Putamen (tissue), 1 donor: ENCODE results near the gene B4GALNT3.
A peak's percentile ranks its signal among the peaks of the same experiment; 100 is the strongest.

ENCODE experiments used
- DNase-seq: peaks from one replicate; pipeline ENCODE4 v3.0.0-alpha.2; 2016; ENCODE audit warnings: low spot score

The B4GALNT3 gene

GRCh38 chr12:559906-560455, 100.2 kb downstream of the B4GALNT3 start:
- no peak for DNase-seq

- DNase-seq, result no peak
Observed at GRCh38 chr12:560691-561390, 101.1 kb downstream of the B4GALNT3 start.

GRCh38 chr12:561391-561705, 101.6 kb downstream of the B4GALNT3 start:
- no peak for DNase-seq

GRCh38 chr12:561908-562593, 102.3 kb downstream of the B4GALNT3 start:
- DNase-seq, result no peak

DNA sequence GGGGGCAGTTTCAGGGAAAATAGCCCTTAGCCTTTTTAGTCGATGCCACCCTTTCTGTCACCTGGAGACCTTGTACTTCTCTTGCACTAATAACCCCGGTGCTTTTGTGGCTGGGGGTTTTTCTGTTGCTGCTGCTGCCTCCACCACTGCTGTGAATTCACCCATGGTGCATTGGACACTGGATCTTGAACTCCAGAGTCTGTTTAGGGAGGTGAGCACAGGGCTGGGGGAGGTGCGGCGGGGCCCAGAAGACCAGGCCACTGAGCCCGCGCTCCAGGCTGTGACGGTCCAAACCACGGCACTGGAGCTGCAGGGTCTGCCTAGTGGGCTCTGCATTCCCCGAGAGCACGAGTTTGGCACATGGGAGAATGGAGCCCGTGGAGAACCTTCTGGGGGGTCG, 102.9 kb downstream of the B4GALNT3 start:
- DNase-seq, result no peak

- DNase-seq, result no peak
Observed at GRCh38 chr12:563250-563781, 103.6 kb downstream of the B4GALNT3 start.

DNA sequence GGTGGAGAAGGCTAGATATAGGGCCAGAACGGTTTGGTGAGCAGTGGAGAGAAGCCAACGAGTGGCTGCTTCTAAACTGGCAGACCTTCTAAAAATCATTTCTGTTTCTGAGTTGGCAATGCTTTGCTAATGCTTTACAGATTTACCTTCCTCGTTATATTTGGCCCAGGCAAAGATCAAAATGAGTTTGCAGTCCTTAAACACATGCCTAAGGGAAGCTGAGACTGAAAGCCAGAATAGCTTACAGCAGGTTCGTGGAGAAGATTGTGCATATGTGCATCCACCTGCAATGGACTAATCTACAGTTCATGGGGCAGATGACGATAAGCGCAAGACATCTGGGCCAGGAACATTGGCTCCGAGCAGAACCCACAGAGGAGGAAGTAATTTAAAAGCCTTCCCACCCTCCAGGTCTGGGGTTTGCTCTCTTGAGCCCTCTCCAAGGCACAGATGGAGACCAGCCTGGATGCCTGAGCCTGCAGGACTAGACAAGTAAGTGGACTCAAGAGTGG, 104.1 kb downstream of the B4GALNT3 start:
- no peak for DNase-seq

GRCh38 chr12:565161-565560, 105.4 kb downstream of the B4GALNT3 start:
- DNase-seq, result no peak

- DNase-seq, result no peak
Observed at GRCh38 chr12:565589-566105, 105.9 kb downstream of the B4GALNT3 start.

- no peak for DNase-seq
Observed at GRCh38 chr12:568486-568885, 108.7 kb downstream of the B4GALNT3 start.

- DNase-seq, result no peak
Observed at GRCh38 chr12:569091-569676, 109.4 kb downstream of the B4GALNT3 start.

DNA sequence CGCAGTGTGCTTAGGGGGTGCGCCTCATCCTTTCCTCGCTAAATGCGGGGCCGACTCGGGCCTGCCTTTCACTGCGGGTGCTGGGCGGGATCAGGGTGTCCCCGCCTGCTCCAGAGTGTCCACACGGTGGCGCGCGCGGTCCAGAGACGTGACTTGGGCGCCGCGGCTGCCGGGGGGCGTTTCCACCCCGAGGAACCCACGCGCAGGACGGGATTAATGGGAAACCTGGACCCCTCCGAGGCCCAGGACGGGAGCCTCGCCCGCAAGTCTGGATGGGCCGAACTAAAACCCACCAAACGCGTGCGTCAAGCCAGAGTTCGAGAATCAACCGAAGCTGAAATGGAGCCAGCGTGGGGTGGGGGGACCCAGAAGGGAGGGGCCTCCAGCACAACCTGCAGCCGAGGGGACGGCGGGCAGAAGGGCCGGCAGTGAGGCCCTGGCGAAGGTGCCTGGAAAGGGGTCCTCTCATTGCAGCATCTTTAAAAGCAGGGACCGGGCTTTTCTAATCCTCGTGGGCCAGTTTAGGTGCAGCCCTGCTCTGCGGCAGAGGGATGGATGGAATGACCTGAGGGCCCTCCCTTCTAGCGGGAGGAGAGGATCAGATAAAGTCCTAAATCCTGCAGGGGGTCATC, 110.2 kb downstream of the B4GALNT3 start:
- peak; percentile 68 for DNase-seq

GRCh38 chr12:570435-570920, 110.7 kb downstream of the B4GALNT3 start:
- DNase-seq, result no peak

DNA sequence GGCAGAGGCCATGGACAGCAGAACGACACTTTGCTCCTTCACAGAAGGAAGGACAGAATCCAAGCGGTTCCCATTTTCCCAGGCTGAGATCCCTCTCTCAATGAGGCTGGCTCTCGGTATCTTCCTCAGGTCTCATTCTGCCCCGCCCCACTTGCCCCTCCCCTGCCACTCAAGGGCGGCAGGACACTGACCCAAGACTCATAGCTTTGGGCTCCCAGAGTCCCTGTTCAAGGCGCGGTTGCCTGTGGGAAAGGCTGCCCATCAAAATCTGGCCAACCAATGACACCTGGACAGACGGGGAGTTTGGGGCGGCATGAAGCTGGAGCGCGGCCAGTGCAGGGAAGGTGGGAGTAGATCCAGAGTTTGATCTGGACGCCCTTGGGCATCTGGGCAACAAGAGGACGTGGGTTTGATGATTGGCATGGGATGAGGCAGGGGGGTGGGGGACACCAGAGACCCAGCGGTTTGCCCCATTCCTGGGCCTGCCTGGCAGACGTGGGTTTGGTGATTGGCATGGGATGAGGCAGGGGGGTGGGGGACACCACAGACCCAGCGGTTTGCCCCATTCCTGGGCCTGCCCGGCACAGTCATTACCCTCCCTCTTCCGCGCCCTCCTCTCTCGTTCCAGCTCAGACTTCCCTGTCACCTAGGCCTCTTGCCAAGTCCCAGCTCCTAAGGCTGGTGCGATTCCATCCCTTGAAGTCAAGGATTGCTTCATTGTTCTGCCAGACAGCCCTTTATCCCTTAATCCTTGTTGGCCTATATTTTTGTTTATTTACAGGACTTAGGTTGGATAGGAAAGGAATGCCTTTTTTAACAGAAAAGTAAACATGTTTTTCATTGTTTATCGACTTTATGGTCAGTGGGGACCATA, 111.4 kb downstream of the B4GALNT3 start:
- DNase-seq, result no peak

DNA sequence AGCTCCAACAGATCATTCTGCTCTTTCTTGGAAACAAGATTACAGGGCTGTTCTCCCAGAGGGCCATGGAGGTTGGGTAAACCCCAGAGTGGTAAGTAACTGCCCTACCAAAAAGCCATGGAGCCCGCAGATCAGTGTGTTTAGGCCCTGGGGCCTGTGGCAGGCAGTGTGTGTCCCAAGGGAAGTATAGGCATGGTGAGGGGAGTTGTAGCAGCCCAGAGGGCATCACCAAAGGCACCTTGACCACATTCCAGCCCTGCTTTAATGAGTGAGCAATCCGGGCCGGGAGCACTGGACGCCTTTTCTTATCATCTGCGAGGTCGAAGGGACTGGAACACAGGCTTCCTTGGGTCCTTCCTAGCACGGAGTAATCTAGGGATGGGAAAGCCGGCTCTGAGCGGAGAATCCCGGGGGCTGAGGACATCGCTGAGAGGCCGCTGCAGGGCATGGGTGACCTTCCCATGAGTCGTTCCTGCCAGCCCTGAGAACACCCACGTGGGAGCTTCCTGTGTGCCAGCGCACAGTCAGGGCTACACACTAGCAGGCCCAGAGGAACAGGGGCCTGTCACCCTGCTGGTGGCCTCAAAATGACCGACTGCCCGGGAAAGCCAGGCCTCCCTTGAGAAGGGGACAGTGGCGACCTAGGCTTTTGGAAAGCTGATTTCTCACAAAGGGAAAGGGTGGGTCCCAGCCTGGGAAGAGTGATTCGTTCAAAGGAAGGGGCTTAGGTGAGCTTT, 112.2 kb downstream of the B4GALNT3 start:
- DNase-seq, result no peak

GRCh38 chr12:572532-572899, 112.8 kb downstream of the B4GALNT3 start:
- DNase-seq, result no peak

DNA sequence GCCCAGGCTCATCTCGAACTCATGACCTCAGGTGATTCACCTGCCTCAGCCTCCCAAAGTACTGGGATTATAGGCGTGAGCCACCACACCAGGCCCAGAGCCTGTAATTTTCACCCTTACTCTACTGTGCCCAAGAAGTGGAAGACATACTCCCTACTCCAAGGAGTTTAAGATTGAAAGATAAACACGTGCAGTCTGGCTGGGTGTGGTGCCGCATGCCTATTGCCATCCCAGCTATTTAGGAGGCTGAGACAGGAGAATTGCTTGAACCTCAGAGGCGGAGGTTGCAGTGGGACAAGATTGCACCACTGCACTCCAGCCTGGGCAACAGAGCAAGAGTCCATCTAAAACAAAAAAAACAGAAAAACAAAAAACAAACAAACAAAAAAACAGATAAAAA, 113.5 kb downstream of the B4GALNT3 start:
- no peak for DNase-seq

GRCh38 chr12:574475-575128, 114.9 kb downstream of the B4GALNT3 start:
- no peak for DNase-seq

GRCh38 chr12:575129-575502, 115.4 kb downstream of the B4GALNT3 start:
- no peak for DNase-seq
